K562 (cell line): ENCODE measurements around the gene NRSN2. TPM values are rescaled to one million over a fixed set of nuclear protein-coding genes. Genes with fewer than 3 reads are reported as not detected.

ENCODE experiments used
- GATAD2B ChIP-seq: fragments of 450-650 bp; IDR thresholded peaks from 2 replicates; pipeline ENCODE4 v1.6.1; 2017; ENCODE audit warnings: mild to moderate bottlenecking, borderline replicate concordance
- MAFG ChIP-seq: fragments of 450-650 bp; conservative IDR thresholded peaks from 2 replicates; pipeline ENCODE4 v1.6.1; 2016; ENCODE audit warnings: missing genetic modification characterization, missing compliant biosample characterization
- NR2C2 ChIP-seq, 2 experiments: fragments of 200-800 bp in 1 of 2; sonication (Bioruptor generic) in 1 of 2; sonication (generic) in 1 of 2; formaldehyde crosslinking in 1 of 2; IDR thresholded peaks; 2 replicates each; pipeline versions ENCODE4 v1.6.1 to v1.8.0; 2016 to 2022; ENCODE audit warnings: mild to moderate bottlenecking in 1 of 2, missing compliant biosample characterization in 1 of 2, missing genetic modification characterization in 1 of 2, missing genetic modification reagents in 1 of 2
- OTX1 ChIP-seq: fragments of 450-650 bp; formaldehyde crosslinking; IDR thresholded peaks from 2 replicates; pipeline ENCODE4 v1.4.0; 2022; ENCODE audit warnings: mild to moderate bottlenecking
- POLR2H ChIP-seq: IDR thresholded peaks from 2 replicates; pipeline ENCODE4 v1.6.1; 2016; ENCODE audit warnings: missing genetic modification characterization, low read depth, mild to moderate bottlenecking, control low read depth, missing compliant biosample characterization, moderate library complexity
- polyA plus RNA-seq, 8 experiments: library from polyadenylated mRNA; depleted of rRNA in 4 of 8; stranded (reverse) in 5 of 8; unstranded in 3 of 8; fragments of >200 nt; fragmentation: Nextera tagmentation in 2 of 8; fragmentation: Illumina TruSeq in 1 of 8; extraction: Ambion mirVana in 2 of 8; extraction: Trizol in 1 of 8; gene quantifications; 2 replicates each; pipeline versions ENCODE4 v1.2.1 to v1.2.3, GENCODE V29; 2011 to 2014; ENCODE audit warnings: inconsistent platforms in 1 of 8, missing spikeins in 1 of 8
- total RNA-seq, 7 experiments: library from RNA; depleted of rRNA in 6 of 7; stranded (reverse); fragments of >200 nt in 6 of 7; fragmentation: Illumina TruSeq in 2 of 7; extraction: Trizol in 2 of 7; gene quantifications; 2 replicates each; pipeline versions ENCODE4 v1.2.1 to v1.2.3, GENCODE V29; 2011 to 2021; ENCODE audit warnings: low replicate concordance in 1 of 7
- TF ChIP-seq, protein P1 (sequence below): IDR thresholded peaks from 2 replicates; pipeline ENCODE4 v1.6.1; 2016; ENCODE audit warnings: missing genetic modification characterization, missing compliant biosample characterization
- TF ChIP-seq, protein P2 (sequence below): fragments of 450-650 bp; IDR thresholded peaks from 2 replicates; pipeline ENCODE4 v1.6.1; 2016; ENCODE audit warnings: borderline replicate concordance
- TF ChIP-seq, protein P3 (sequence below): fragments of 250-450 bp; sonication (Bioruptor Pico); IDR thresholded peaks from 2 replicates; pipeline ENCODE4 v1.5.0; 2021; ENCODE audit warnings: mild to moderate bottlenecking, moderate library complexity
- TF ChIP-seq, protein P4 (sequence below): fragments of 250-450 bp; sonication (Bioruptor Pico); IDR thresholded peaks from 2 replicates; pipeline ENCODE4 v1.5.0; 2020; ENCODE audit warnings: mild to moderate bottlenecking
- TF ChIP-seq, protein P5 (sequence below): fragments of 250-450 bp; sonication (Bioruptor Pico); IDR thresholded peaks from 2 replicates; pipeline ENCODE4 v1.4.0; 2020; ENCODE audit warnings: mild to moderate bottlenecking, moderate library complexity
- TF ChIP-seq, protein P6 (sequence below): fragments of 450-650 bp; formaldehyde crosslinking; IDR thresholded peaks from 2 replicates; pipeline ENCODE4 v1.4.0; 2020; ENCODE audit warnings: mild to moderate bottlenecking, mixed read lengths

The NRSN2 gene
- total and polyA plus RNA-seq, 9 of the 15 experiments (the other 6 are each of a cell fraction or from before 2014, with no cell fraction given) = 7.5 to 29.7 (median 11.1) TPM

DNA sequence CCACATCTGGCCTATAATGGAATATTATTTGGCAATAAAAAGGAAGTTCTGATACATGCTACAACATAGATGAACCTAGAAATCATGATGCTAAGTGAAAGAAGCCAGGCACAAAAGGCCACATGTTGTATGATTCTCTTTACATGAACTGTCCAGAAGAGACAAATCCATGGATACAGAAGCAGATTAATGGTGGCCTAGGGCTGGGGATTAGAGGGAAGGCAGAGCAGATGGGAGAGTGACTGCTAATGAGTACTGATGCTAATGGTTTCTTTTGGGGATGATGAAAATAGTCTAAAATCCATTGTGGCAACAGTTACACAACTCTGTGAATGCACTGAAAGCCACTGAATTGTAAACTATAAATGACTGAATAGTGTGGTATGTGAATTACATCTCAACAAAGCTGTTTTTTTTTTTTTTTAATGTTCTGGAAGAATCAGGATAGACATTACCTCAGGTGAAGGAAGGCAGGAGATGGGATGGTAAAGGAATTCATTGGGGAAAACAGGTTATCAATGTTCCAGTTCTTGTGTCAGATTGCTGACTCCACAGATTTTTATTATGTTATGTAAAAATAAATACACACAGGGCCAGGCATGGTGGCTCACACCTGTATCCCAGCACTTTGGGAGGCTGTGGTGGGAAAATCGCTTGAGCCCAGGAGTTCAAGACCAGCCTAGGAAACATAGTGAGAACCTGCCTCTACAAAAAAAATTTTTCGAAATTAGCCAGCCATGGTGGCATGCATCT lies 30.4 kb upstream of the NRSN2 start (continued):
- TF ChIP-seq, protein P1, sequence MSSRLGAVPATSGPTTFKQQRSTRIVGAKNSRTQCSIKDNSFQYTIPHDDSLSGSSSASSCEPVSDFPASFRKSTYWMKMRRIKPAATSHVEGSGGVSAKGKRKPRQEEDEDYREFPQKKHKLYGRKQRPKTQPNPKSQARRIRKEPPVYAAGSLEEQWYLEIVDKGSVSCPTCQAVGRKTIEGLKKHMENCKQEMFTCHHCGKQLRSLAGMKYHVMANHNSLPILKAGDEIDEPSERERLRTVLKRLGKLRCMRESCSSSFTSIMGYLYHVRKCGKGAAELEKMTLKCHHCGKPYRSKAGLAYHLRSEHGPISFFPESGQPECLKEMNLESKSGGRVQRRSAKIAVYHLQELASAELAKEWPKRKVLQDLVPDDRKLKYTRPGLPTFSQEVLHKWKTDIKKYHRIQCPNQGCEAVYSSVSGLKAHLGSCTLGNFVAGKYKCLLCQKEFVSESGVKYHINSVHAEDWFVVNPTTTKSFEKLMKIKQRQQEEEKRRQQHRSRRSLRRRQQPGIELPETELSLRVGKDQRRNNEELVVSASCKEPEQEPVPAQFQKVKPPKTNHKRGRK (tag) = no peak
- TF ChIP-seq NR2C2 (CRISPR knock-in tag; IDR thresholded peaks at IDR 0.05) (no peak), NR2C2 (tag; IDR thresholded peaks at IDR 0.05) (no peak), MAFG (tag) (peak; percentile 58; the same call in 1 of the 2 replicates), GATAD2B (no peak), POLR2H (tag) (no peak), OTX1 (CRISPR knock-in tag) (no peak)
- TF ChIP-seq, protein P2, sequence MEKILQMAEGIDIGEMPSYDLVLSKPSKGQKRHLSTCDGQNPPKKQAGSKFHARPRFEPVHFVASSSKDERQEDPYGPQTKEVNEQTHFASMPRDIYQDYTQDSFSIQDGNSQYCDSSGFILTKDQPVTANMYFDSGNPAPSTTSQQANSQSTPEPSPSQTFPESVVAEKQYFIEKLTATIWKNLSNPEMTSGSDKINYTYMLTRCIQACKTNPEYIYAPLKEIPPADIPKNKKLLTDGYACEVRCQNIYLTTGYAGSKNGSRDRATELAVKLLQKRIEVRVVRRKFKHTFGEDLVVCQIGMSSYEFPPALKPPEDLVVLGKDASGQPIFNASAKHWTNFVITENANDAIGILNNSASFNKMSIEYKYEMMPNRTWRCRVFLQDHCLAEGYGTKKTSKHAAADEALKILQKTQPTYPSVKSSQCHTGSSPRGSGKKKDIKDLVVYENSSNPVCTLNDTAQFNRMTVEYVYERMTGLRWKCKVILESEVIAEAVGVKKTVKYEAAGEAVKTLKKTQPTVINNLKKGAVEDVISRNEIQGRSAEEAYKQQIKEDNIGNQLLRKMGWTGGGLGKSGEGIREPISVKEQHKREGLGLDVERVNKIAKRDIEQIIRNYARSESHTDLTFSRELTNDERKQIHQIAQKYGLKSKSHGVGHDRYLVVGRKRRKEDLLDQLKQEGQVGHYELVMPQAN = no peak
- TF ChIP-seq, protein P3, sequence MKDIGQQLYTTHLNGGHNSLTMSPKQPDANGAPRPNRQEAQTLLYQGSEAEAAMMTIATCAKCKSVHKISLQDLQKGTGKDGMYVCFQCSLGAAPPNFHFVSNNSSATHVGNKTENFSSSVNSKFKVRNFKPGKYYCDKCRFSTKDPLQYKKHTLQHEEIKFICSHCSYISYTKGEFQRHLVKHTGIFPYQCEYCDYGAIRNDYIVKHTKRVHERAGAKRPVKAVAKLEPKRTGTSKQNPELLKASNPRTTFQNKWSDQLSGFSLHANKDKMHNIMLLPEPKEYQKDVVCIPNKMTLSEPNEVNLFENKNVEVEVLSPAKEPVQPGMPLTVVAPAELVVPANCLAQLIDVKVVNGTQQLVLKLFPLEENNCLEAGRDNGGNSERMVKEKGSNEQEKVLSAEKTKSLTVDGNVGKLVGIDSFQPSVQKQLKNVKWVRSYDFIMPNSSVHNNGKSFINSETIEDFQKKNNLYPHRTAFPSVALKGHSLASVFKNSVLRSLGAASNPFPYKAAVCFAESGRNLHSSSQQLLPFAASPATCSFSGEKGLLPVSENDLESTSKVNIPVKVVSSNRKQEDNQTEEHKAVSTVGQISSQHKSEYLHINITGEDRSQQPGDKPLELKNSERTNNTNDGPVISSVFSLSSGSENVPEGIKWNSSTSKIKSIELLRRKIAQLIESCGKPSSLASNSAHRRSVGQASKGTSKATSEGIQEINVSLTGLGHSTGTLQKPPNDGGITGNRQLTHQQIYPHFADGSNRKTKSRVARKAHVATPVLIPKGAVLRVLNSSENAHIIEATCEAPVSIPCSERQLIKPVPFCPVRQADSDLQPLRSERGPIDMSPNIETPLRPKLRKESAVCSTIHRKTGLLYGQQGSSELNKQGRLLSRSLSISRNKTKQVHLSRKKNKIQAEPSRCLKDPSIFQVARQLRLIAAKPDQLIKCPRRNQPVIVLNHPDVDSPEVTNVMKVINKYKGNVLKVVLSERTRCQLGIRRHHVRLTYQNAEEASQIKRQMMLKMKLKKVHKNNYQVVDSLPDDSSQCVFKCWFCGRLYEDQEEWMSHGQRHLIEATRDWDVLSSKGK = no peak
- TF ChIP-seq, protein P4, sequence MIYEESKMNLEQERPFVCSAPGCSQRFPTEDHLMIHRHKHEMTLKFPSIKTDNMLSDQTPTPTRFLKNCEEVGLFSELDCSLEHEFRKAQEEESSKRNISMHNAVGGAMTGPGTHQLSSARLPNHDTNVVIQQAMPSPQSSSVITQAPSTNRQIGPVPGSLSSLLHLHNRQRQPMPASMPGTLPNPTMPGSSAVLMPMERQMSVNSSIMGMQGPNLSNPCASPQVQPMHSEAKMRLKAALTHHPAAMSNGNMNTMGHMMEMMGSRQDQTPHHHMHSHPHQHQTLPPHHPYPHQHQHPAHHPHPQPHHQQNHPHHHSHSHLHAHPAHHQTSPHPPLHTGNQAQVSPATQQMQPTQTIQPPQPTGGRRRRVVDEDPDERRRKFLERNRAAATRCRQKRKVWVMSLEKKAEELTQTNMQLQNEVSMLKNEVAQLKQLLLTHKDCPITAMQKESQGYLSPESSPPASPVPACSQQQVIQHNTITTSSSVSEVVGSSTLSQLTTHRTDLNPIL (CRISPR knock-in tag) = no peak
- TF ChIP-seq, protein P5, sequence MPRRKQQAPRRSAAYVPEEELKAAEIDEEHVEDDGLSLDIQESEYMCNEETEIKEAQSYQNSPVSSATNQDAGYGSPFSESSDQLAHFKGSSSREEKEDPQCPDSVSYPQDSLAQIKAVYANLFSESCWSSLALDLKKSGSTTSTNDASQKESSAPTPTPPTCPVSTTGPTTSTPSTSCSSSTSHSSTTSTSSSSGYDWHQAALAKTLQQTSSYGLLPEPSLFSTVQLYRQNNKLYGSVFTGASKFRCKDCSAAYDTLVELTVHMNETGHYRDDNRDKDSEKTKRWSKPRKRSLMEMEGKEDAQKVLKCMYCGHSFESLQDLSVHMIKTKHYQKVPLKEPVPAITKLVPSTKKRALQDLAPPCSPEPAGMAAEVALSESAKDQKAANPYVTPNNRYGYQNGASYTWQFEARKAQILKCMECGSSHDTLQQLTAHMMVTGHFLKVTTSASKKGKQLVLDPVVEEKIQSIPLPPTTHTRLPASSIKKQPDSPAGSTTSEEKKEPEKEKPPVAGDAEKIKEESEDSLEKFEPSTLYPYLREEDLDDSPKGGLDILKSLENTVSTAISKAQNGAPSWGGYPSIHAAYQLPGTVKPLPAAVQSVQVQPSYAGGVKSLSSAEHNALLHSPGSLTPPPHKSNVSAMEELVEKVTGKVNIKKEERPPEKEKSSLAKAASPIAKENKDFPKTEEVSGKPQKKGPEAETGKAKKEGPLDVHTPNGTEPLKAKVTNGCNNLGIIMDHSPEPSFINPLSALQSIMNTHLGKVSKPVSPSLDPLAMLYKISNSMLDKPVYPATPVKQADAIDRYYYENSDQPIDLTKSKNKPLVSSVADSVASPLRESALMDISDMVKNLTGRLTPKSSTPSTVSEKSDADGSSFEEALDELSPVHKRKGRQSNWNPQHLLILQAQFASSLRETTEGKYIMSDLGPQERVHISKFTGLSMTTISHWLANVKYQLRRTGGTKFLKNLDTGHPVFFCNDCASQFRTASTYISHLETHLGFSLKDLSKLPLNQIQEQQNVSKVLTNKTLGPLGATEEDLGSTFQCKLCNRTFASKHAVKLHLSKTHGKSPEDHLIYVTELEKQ (CRISPR knock-in tag) = no peak
- TF ChIP-seq, protein P6, sequence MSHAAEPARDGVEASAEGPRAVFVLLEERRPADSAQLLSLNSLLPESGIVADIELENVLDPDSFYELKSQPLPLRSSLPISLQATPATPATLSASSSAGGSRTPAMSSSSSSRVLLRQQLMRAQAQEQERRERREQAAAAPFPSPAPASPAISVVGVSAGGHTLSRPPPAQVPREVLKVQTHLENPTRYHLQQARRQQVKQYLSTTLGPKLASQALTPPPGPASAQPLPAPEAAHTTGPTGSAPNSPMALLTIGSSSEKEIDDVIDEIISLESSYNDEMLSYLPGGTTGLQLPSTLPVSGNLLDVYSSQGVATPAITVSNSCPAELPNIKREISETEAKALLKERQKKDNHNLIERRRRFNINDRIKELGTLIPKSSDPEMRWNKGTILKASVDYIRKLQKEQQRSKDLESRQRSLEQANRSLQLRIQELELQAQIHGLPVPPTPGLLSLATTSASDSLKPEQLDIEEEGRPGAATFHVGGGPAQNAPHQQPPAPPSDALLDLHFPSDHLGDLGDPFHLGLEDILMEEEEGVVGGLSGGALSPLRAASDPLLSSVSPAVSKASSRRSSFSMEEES (CRISPR knock-in tag) = no peak
